Skeletal muscle tissue (tissue), 4 donors: Measurements from ENCODE around the gene DGKD. TPM values are rescaled to one million over a fixed set of nuclear protein-coding genes. Genes with fewer than 3 reads are reported as not detected.

Experiments
- H3K27ac ChIP-seq: one replicate; pipeline ENCODE4 v1.7.0; 2013; ENCODE audit warnings: mild to moderate bottlenecking, low read depth, low read length, inconsistent platforms
- H3K27me3 ChIP-seq, 3 donors: one replicate each; pipeline ENCODE4 v1.7.0; 2013; ENCODE audit warnings: low read length in 3 of 3; ENCODE audit not compliant: control insufficient read depth in 3 of 3, insufficient read depth in 3 of 3
- H3K36me3 ChIP-seq, 3 donors: one replicate each; pipeline ENCODE4 v1.7.0; 2013; ENCODE audit warnings: low read length in 3 of 3; ENCODE audit not compliant: control insufficient read depth in 3 of 3, insufficient read depth in 3 of 3
- H3K4me1 ChIP-seq, 3 donors: one replicate each; pipeline ENCODE4 v1.7.0; 2013; ENCODE audit warnings: low read length in 3 of 3, mild to moderate bottlenecking in 3 of 3; ENCODE audit not compliant: control insufficient read depth in 3 of 3, insufficient read depth in 3 of 3
- H3K4me3 ChIP-seq, 3 donors: one replicate each; pipeline ENCODE4 v1.7.0; 2013; ENCODE audit warnings: low read length in 3 of 3
- H3K9ac ChIP-seq, 3 donors: one replicate each; pipeline ENCODE4 v1.7.0; 2013; ENCODE audit warnings: low read length in 3 of 3, mild to moderate bottlenecking in 3 of 3, moderate library complexity in 2 of 3, low read depth in 1 of 3
- H3K9me3 ChIP-seq, 3 donors: one replicate each; pipeline ENCODE4 v1.7.0; 2013; ENCODE audit warnings: low read length in 3 of 3; ENCODE audit not compliant: control insufficient read depth in 3 of 3
- total RNA-seq: library from RNA; depleted of rRNA; stranded (reverse); fragments of >200 nt; gene quantifications from one replicate; pipeline ENCODE4 v1.2.3, GENCODE V29; 2014
- donor health status: Osteomylitis.

DGKD gene
- total RNA-seq, 1 donor from 2014 or later: 17.2 TPM

- no peak overlapping the region for H3K27ac ChIP-seq
- H3K9ac ChIP-seq: no peak overlapping the region
- H3K36me3 ChIP-seq: peaks cover 55 to 85% (median 68%) of the 10 kb centered on the region in 3 donors
- no peaks in the 10 kb centered on the region for H3K9me3 ChIP-seq
- peaks cover 56 to 90% (median 65%) of the 10 kb centered on the region in 3 donors for H3K4me1 ChIP-seq
- no peaks in the 10 kb centered on the region for H3K27me3 ChIP-seq
- H3K4me3 ChIP-seq: no peak overlapping the region
These were observed 84.4 kb downstream of the DGKD start for GRCh38 chr2:233438573-233439147.

- Histone ChIP-seq H3K9me3 (no peaks in the 10 kb centered on the region), H3K27me3 (no peaks in the 10 kb centered on the region), H3K27ac (no peak overlapping the region), H3K36me3 (peaks cover 60 to 90% (median 73%) of the 10 kb centered on the region in 3 donors), H3K4me1 (peaks cover 57 to 91% (median 65%) of the 10 kb centered on the region in 3 donors), H3K4me3 (no peak overlapping the region), H3K9ac (no peak overlapping the region)
These were observed 84.9 kb downstream of the DGKD start for GRCh38 chr2:233439191-233439590.

GRCh38 chr2:233440314-233440713 lies 86.0 kb downstream of the DGKD start:
- H3K27ac ChIP-seq: peak overlapping the region; percentile 31
- H3K4me1 ChIP-seq: peaks cover 50 to 88% (median 56%) of the 10 kb centered on the region in 3 donors
- H3K9me3 ChIP-seq: no peaks in the 10 kb centered on the region
- H3K27me3 ChIP-seq: no peaks in the 10 kb centered on the region
- peaks cover 68 to 91% (median 79%) of the 10 kb centered on the region in 3 donors for H3K36me3 ChIP-seq
- H3K9ac ChIP-seq: peak overlapping the region in 1 of 3 donors; percentile 33
- H3K4me3 ChIP-seq: no peak overlapping the region

- Histone ChIP-seq H3K27me3 (no peaks in the 10 kb centered on the region), H3K36me3 (peaks cover 66 to 91% (median 78%) of the 10 kb centered on the region in 3 donors), H3K27ac (peak overlapping the region; percentile 31), H3K4me3 (no peak overlapping the region), H3K4me1 (peaks cover 46 to 88% (median 52%) of the 10 kb centered on the region in 3 donors), H3K9me3 (no peaks in the 10 kb centered on the region), H3K9ac (peak overlapping the region in 1 of 3 donors; percentile 33)
These were observed 86.4 kb downstream of the DGKD start for GRCh38 chr2:233440714-233441113.

- Histone ChIP-seq H3K9me3 (no peaks in the 10 kb centered on the region), H3K4me1 (peaks cover 39 to 81% (median 46%) of the 10 kb centered on the region in 3 donors), H3K9ac (peak overlapping the region in 1 of 3 donors; percentile 16), H3K36me3 (peaks cover 67 to 91% (median 79%) of the 10 kb centered on the region in 3 donors), H3K4me3 (no peak overlapping the region), H3K27me3 (no peaks in the 10 kb centered on the region), H3K27ac (peak overlapping the region; percentile 31)
These were observed 87.1 kb downstream of the DGKD start for GRCh38 chr2:233441161-233442027.

GRCh38 chr2:233442028-233442310 lies 87.7 kb downstream of the DGKD start:
- no peaks in the 10 kb centered on the region for H3K27me3 ChIP-seq
- no peaks in the 10 kb centered on the region for H3K9me3 ChIP-seq
- no peak overlapping the region for H3K27ac ChIP-seq
- no peak overlapping the region for H3K9ac ChIP-seq
- no peak overlapping the region for H3K4me3 ChIP-seq
- H3K36me3 ChIP-seq: peaks cover 68 to 90% (median 78%) of the 10 kb centered on the region in 3 donors
- peaks cover 33 to 76% (median 40%) of the 10 kb centered on the region in 3 donors for H3K4me1 ChIP-seq

- Histone ChIP-seq H3K27me3 (no peaks in the 10 kb centered on the region), H3K9ac (no peak overlapping the region), H3K4me1 (peaks cover 22 to 64% (median 28%) of the 10 kb centered on the region in 3 donors), H3K27ac (peak overlapping the region; percentile 33), H3K36me3 (peaks cover 65 to 90% (median 78%) of the 10 kb centered on the region in 3 donors), H3K4me3 (no peak overlapping the region), H3K9me3 (no peaks in the 10 kb centered on the region)
These were observed 89.4 kb downstream of the DGKD start for GRCh38 chr2:233443511-233444183.

- Histone ChIP-seq H3K4me1 (peaks cover 17 to 55% (median 26%) of the 10 kb centered on the region in 3 donors), H3K9me3 (no peaks in the 10 kb centered on the region), H3K27ac (peak overlapping the region; percentile 33), H3K4me3 (no peak overlapping the region), H3K27me3 (no peaks in the 10 kb centered on the region), H3K36me3 (peaks cover 65 to 91% (median 79%) of the 10 kb centered on the region in 3 donors), H3K9ac (no peak overlapping the region)
These were observed 90.2 kb downstream of the DGKD start for GRCh38 chr2:233444501-233444900.

GRCh38 chr2:233445152-233445830 lies 91.0 kb downstream of the DGKD start:
- no peak overlapping the region for H3K27ac ChIP-seq
- no peak overlapping the region for H3K4me3 ChIP-seq
- H3K27me3 ChIP-seq: no peaks in the 10 kb centered on the region
- no peaks in the 10 kb centered on the region for H3K9me3 ChIP-seq
- peak overlapping the region in 1 of 3 donors; percentile 33 for H3K9ac ChIP-seq
- H3K4me1 ChIP-seq: peaks cover 11 to 48% (median 20%) of the 10 kb centered on the region in 3 donors
- peaks cover 68 to 92% (median 79%) of the 10 kb centered on the region in 3 donors for H3K36me3 ChIP-seq
